SK-N-MC (cell line): ENCODE results near the gene DLG2.
"Not testable (repeated sequence)": the region's sequence is repeated elsewhere in the genome, so short reads cannot be mapped to it uniquely, and the experiment has no call there.

Source experiments
- EZH2 ChIP-seq: fragments of 200-600 bp; sonication (generic); IDR thresholded peaks from one replicate; pipeline ENCODE4 v1.6.1; 2017; ENCODE audit warnings: antibody characterized with exemption
- FOXP2 ChIP-seq: optimal IDR thresholded peaks from 2 replicates; pipeline ENCODE3; 2011; ENCODE audit warnings: mild to moderate bottlenecking, moderate library complexity; ENCODE audit not compliant: insufficient read depth; ENCODE audit errors: extremely low read length, control extremely low read depth
- POLR2AphosphoS5 ChIP-seq: IDR thresholded peaks from 2 replicates; pipeline ENCODE4 v1.6.1; 2012; ENCODE audit warnings: mild to moderate bottlenecking, low read depth, low read length, borderline replicate concordance

DNA sequence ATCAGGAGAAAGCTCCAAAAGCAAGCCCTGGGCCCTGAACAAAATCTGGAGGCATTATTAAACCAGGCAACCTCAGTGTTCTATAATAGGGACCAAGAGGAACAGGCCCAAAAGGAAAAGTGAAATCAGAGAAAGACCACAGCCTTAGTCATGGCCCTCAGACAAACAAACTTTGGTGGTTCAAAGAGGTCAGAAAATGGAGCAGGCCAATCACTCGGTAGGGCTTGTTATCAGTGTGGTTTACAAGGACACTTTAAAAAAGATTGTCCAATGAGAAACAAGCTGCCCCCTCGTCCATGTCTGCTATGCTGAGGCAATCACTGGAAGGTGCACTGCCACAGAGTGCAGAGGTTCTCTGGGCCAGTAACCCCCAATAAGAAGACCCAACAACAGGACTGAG, 17.9 kb downstream of the DLG2 start:
- not testable (repeated sequence) for TF ChIP-seq POLR2AphosphoS5, EZH2, FOXP2
